GM18858 (cell line): ENCODE results near the gene DNMT1.
"Not testable (repeated sequence)": the region's sequence is repeated elsewhere in the genome, so short reads cannot be mapped to it uniquely, and the experiment has no call there.

Source experiments
- ATAC-seq: cut with Tn5 transposase; IDR thresholded peaks from one replicate; pipeline ENCODE4 v1.9.1; 2021; ENCODE audit not compliant: unreplicated experiment

DNMT1 gene

GRCh38 chr19:10194500-10195198, at the start of gene DNMT1:
Gene DNMT1, minus strand, starts transcription at chr19:10194953. Its CDS starts 54 bp downstream, at chr19:10194899.
- ATAC-seq: peak; percentile 50

GRCh38 chr19:10243606-10244005, 48.9 kb upstream of the DNMT1 start:
- ATAC-seq: no peak

DNA sequence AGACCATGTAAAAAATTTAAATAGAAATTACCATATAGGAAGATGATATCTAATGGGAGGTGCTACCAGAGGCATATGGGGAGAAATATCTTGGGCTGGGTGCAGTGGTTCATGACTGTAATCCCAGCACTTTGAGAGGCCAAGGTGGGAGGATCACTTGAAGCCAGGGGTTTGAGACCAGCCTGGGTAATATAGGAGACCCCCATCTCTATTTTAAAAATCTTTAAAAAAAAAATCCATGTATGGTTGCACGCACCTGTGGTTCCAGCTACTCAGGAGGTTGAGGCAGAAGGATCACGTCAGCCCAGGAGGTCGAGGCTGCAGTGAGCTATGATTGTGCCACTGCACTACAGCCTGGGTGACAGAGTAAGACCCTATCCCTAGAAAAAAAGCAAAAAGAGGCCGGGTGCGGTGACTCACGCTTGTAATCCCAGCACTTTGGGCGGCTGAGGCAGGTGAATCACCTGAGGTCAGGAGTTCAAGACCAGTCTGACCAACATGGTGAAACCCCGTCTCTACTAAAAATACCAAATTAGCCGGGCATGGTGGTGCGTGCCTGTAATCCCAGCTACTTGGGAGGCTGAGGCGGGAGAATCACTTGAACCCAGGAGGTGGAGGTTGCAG, 47.2 kb upstream of the DNMT1 start:
- ATAC-seq: not testable (repeated sequence)

DNA sequence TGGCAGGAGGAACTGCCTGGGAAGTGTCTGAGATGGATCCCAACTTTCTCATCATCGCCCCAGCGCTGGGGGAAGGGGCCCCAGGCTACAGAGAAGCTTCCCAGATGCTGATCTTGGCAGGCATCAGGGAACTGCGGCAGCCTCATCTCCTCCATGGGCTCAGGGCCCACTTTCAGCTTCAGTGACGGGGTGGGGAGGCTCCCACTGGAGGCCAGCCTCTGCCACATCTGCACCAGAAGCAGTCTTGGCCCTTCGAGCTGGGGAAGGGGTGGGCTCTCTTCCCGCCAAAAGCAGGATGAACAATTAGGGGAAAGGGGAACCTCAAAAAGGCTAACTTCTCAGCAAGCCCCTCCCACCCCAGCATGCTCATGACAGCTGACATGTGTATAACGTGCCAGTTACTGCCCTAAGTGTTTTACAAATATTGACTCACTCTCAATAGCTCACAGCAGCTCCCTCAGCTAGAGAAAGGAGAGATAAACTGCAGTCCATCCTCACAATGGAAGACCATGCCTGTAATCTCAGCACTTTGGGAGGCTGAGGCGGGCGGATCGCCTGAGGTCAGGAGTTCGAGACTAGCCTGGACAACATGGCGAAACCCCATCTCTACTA, 43.5 kb upstream of the DNMT1 start:
- no peak for ATAC-seq

DNA sequence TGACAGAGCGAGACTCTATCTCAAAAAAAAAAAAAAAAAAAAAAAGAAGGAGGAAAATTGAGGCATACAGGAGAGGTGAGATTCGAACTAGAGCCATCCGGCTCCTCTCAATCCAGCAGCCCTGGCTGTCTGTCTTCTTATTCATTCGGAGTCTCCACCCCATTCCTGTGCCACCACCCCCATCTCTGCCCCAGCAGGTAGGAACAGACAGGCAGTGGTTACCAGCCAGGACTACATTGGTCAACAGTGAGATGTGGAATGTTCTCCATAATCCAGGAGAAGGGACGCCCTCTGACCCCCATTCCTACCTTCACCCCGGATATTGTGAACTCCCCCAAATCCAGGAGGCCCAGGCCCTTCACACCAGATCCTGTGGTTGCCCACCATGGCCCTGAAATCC, 42.9 kb upstream of the DNMT1 start:
- no peak for ATAC-seq

DNA sequence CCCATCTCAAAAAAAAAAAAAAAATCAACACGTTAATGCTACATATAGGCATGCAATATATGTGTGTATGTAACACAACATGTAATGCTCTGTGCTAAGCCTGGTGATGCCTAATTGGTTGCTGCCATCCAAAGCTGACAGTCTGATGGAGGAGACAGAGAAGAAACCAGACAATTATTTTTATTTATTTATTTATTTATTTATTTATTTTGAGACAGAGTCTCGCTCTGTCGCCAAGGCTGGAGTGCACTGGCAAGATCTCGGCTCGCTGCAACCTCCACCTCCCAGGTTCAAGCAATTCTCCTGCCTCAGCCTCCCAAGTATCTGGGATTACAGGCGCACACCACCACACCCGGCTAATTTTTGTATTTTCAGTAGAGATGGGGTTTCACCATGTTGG, 40.7 kb upstream of the DNMT1 start:
- not testable (repeated sequence) for ATAC-seq

- no peak for ATAC-seq
Measured at GRCh38 chr19:10235003-10235402, 40.2 kb upstream of the DNMT1 start.

GRCh38 chr19:10233946-10234345, 39.2 kb upstream of the DNMT1 start:
- ATAC-seq: no peak

DNA sequence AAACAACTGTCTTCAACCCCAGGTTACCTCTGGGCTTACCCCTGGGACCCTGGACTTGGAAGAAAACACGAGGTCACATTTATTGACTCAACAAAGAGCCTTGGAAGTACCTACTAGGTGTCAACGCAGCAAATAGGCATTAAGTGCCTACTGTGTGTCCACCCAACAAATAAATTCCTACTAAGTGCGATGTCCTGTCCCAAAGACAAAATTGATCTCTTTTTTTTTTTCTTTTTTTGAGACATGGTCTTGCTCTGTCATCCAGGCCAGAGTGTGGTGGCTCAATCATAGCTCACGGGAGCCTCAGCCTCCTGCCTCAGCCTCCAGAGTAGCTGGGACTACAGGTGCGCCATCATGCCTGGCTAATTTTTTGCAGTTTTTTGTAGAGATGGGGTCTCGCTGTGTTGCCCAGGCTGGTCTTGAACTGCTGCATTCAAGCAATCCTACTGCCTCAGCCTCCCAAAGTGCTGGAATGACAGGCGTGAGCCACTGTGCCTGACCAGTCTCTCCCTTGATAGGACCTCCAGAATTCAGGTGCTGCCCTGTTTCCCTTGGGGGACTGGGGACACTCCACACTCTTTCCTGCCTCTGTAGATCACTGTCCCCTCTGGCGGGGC, 37.0 kb upstream of the DNMT1 start:
- ATAC-seq: no peak

DNA sequence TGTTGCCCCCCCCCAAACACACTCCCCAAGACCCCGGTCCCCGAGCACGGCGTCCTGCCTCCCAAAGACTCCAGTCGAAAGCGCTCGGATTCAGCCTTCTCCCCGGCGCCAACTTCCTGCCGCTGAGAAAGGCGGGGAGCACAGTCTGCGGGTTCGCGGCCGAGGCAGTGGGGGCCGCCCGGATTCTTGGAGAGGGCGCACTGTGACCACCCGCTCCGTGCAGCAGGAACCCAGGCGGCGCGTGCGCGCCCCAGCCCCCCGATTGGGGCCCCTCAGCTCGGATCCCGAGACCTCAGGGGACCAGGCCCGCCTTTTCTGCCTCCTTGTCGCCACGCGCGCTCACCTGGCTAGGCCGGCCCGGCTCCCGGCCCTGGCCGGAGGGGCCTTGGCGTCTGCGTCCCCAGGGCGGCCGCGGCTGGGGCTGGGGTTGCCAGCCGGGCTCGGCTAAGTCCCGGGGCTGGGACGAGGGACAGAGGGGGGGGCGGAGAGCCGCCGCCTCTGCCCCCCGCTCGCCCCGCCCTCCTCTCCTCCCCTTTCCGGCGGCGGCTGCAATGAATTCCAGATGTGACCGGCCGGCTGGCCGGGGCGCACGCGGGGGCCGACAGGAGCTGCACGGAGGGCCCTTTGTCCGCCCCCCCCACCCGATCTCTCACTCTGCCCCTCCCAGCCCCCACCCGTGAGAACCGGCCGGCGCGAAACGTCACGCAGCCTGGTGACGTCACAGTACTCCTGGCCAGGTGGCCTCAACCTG, 36.3 kb upstream of the DNMT1 start, which contains the start of gene S1PR2:
TSS of gene S1PR2 (minus strand) at position 471 of the 751 bp plus-strand sequence. CDS start 6,426 bp downstream, outside the sequence.
- ATAC-seq: no peak

GRCh38 chr19:10230173-10230860, 35.6 kb upstream of the DNMT1 start:
- ATAC-seq: no peak

DNA sequence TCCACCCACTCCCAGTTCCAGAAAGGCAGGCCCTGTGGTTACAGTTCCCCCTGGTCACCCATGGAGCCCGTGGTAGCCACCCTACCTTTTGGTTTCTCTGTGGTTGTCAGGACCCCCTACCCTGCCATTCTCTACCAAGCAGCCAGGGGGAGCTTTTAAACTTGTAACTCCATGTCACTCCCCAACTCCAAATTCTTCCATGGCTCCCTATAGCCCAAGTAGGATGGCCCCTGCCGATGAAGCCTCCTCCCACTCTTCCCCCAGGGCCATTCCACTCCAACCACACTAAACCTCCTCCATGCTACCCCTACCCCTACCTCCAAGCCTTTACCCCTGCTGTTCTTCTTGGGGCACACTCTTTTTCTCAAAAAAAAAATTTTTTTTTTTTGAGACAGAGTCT, 34.2 kb upstream of the DNMT1 start:
- no peak for ATAC-seq

DNA sequence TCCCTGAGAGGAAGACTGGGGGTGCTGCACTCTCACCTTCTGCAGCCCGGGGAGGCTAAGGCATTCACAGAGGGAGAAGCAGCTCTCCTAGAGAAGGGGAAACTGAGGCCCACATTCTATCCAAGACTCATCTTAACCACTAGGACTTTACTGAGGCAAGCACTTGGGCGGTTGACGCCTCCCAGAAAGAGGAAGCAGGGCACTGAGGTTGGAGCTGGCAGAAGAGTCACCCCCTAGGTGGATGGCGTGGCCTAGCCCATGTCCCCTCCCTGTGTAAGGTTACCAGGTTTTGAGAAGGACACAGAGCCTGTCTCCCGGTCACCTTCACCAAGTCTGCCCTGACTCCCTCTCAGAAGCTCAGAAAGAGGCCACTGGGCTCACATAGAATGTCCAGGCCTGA, 33.6 kb upstream of the DNMT1 start:
- no peak for ATAC-seq

- no peak for ATAC-seq
Measured at GRCh38 chr19:10227026-10227971, 32.5 kb upstream of the DNMT1 start.

GRCh38 chr19:10226376-10227025, 31.7 kb upstream of the DNMT1 start:
- no peak for ATAC-seq

DNA sequence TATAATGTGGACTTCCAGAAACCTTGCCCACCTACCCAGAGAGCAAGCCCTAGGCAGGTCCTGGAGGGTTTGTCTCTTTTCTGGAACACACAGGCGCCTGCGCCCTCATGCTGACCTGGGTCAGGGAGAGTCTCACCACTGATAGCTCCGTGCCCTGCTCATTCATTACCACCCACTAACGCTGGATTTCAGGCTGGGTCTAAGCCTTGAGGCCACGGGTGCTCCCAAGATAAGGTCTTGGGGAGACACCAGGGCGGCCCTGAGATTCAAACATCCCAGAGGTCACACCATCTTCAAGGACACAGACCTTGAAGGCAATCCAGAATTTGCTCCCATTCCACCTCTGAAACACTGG, 31.2 kb upstream of the DNMT1 start:
- ATAC-seq: no peak

DNA sequence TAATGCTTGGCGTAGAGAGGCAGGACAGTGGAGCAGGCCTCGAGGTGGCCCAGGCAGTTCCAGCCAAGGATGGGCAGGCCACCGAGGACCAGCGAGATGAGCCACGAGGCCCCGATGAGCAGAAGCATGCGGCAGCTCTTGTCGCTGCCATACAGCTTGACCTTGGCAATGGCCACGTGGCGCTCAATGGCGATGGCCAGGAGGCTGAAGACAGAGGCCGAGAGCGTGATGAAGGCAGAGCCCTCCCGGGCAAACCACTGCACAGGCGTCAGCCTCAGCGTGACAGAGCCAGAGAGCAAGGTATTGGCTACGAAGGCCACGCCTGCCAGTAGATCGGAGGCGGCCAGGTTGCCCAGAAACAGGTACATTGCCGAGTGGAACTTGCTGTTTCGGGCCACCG, 29.6 kb upstream of the DNMT1 start:
- ATAC-seq: no peak

DNA sequence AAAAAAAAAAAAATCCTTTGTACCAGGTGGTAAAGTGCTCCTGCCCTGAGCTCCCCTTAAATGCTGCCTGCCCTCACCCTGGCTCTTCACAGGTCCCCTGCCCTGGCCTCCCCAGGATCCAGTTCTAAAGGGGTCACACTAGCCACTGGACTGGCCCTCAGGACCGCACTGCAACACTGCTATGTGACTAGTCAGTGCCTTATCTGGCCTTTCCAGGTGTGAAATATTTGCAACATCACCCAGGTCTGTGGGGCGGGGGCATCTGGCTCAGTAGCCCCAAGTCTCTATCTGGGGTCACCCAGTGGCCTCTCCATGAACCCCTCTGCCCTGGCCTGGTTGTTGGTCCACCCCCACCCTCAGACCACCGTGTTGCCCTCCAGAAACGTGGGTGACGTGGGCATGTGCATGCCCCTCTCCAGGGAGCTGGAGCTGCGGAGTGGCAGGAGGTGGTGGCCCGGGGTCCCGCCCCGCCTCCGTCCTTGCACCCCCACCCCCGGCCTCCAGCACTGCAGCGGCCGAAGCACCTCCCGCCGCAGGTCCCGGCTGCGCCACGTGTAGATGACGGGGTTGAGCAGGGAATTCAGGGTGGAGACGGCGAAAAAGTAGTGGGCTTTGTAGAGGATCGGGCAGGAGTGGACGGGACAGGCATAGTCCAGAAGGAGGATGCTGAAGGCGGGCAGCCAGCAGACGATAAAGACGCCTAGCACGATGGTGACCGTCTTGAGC, 28.9 kb upstream of the DNMT1 start:
- no peak for ATAC-seq
